ENCODE data around the gene SORBS2.

DNA sequence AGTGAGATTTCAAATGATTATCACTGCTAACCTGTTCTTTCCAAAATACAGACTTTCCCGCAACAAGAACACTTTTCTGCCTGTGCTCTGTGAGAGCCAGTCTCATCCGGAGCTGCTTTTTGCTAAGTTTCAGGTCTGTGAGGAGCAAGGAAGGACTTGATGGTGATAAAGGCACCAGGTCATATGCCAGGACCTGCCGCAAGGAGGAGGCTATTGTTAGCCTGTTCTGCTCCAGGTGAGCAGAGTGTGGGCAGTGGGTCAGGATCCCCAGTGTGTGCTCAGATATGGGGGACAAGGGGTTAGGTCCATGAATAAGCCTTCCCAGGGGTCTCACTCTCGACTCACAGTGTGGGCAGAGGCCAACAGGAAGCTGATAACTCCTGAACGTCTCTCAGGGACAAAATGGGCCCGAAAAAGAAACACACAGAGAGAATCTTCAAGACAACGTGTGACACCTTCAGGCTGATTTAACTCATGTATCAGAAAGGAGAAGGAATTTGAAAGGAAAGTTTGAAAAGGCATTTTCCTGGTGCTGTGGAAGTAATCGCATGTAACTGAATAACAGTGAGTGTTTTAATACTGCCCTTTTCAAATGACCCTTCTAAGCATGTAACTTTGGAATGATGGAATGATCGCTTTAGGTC lies 219.0 kb downstream of the SORBS2 start:
- TF ChIP-seq TAF1 (IDR thresholded peaks at IDR 0.05; ENCODE audit: low read depth, low read length) (no peak), POLR2A (IDR thresholded peaks at IDR 0.05; ENCODE audit: low read depth, low read length) (no peak), SPI1 (IDR thresholded peaks at IDR 0.05; ENCODE audit: low read depth, low read length) (no peak), POLR2AphosphoS5 (IDR thresholded peaks at IDR 0.05; ENCODE audit: low read depth, low read length) (no peak)

Data from GM12891 (cell line).